Activated naive CD4-positive, alpha-beta T cell (primary cell): ENCODE measurements around the gene OMA1.
"Not testable (repeated sequence)": the region's sequence is repeated elsewhere in the genome, so short reads cannot be mapped to it uniquely, and the experiment has no call there.

Experiments used
- DNase-seq, 4 experiments: peaks; one replicate each; lab custom pipeline; 2025; lab: John Stamatoyannopoulos, UW

OMA1 gene

DNA sequence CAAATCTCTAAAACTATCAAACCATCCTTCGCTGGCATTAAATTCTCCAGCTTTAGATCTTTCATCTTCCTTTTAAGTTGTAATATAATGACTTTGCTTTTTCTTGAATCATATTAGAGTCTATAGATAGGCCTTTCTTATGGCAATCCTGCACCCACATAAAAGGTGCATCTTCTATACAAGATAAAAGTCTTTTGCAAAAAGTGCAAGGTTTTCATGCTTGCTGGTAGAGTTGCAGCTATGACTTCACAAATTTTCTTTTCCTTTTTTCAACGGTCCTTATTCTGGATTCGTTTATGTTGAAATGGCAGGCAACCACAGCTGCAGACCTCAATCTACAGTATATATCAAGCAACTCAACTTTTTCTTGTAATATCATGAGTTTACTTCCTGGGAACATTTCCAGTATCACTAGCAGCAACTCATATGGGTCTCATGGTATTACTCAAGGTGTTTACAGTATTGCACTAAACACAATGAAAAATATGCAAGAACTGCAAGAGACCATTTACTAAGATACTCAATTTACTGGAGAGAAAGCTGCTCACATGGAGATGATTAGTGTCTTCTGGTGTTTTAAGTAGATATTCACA is 22.1 kb downstream of the OMA1 start:
- DNase-seq = no peak

DNA sequence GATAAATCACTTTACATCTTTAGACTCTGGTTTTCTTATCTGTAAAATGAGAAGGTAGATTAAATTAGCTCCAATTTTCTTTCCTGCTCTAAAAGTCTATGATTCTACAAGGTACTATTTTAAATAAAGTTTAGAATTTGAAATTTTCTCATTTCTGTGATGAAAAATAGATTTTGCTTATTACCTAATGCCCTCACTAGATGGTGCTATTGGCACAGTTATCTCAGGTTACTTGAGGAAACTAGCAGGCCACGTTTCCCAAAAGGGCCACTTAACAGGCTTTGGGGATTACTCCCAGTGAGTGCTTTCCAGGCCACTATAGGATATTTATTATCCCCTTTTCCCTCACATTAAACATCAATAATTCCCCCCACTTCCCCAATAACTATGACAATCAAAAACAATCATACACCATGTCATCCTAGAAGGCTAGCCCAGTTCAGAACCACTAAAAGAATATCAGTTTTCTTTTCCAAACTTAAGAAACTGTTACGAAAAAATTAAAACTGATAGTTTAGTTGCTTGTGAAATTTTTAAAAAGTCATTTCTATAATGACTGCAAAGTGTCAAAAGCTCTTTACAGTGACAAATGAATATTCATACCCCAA is 30.6 kb downstream of the OMA1 start:
- DNase-seq = no peak

DNA sequence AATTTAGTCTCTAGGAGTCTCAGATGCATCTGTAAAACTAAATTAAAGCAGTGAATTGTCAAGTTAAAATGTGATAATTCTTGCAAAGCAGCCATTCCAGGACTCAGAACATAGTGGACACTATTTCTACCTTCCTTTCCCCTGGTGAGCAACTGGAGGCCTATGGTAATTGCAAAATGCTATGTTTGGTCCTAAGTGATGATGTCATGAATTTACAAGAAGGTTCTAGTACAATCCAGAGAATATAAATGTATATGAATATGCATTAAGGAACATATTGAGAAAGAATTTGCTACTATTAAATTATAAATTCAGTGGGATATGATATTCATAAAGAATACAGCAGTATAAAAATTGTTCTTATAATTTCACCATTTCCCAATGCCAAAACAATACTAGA is 32.6 kb downstream of the OMA1 start:
- DNase-seq = no peak

DNA sequence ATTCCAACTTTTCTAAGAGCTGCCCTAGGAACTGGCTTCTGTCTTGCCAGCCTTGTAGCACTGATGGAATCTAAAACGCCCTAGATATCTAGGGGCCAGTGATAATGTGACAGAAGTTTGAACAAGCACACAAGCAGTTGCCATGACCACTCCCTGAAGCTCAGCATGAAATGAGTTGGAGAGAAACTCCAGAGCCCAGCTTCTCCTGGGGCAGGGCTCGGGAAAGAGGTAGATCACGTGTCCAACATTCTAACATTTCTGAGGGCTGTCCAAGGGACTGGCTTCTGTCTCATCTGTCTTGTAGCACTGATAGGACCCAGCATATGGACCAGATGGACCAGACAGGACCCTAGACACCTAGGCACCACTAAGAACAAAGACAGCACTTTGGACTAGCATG is 37.9 kb downstream of the OMA1 start:
- DNase-seq = no peak

DNA sequence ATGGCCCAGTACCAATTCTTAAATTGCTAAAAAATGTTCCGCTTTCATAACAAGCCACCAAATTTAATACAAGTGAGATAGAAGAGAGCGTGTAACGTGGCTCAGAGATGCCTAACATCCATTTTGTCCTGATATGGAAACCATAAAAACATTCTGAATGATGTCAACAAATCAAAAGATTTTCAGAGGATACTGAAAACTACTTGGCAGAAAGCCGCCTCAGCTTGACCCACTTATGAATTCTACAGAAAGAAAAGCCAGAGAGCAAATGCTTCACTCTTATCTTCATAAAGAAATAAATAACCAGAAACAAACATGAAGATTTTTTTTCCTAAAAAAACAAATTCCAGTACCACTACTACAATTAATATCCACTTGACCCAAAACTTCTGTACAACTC is 41.2 kb downstream of the OMA1 start:
- no peak for DNase-seq

DNA sequence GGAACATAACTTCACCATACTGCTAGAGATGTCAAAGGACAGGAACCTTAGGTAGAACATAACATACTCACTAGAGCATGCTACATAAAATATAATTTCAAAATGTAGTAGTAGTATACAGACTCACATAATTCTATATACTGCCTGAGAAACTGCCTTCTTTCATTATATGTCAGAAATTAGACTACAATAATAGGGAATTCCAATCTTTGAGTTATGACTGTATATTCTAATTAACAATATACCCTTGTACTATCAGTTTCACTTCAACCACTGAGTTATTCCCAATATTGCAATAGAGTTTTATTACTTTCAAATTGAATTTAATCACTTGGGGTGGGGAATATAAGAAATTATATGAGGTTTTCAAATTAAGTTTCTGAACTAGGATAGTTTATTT is 44.0 kb downstream of the OMA1 start:
- no peak for DNase-seq

DNA sequence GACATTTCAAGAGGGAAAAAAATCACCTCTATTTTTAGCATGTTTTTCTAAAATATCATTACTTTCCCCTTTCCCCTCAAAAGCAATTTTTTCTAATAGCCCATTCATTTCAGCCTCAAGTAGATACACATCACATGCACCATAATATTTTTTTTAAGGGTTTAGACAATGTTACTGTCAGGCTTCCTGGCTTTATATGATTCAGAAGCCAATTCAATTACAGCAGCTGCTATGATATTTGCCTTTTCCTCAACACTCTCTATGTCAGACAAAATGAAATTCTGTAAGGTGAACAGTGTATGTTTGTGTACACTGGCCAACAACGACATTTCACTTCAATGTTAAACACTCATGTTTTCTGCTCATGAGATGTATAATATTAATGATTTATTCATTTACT is 46.5 kb downstream of the OMA1 start:
- DNase-seq = no peak

DNA sequence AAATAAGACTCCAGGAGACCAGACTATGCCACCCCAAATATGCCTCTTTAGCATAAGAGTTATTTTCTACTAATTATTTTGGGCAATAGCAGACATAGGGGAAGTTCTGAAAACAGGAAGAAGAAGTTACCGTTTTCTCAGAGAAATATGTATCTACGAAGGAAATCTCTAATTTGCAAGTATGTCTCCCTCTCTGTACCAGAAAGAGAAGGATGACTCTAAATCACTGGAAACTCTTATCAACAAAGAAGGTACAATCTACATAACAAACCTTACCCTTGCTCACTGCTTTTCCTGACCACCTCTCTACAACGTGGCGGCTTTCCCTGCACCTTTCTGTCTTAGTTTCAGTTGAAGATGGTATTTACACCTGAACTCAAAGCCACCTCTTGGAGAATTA is 49.0 kb downstream of the OMA1 start:
- no peak for DNase-seq

DNA sequence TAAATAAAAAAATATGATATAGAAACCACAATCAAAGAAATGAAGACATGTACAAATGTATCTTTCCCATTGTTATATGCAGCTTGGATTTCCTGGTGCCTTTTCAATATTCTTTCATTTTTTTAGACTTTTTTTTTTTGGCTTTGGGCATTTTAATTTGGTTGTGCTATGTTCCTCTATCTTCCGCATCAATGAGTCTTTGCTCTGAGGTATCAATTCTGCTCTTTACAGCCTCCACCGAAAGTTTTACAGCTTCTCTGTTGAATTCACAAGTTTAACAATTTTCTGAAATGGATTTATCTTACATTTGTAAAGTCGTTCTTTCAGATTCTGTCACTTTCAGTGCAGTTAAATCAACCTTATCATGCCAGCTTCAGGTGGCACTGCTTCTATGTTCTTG is 50.5 kb downstream of the OMA1 start:
- no peak for DNase-seq

DNA sequence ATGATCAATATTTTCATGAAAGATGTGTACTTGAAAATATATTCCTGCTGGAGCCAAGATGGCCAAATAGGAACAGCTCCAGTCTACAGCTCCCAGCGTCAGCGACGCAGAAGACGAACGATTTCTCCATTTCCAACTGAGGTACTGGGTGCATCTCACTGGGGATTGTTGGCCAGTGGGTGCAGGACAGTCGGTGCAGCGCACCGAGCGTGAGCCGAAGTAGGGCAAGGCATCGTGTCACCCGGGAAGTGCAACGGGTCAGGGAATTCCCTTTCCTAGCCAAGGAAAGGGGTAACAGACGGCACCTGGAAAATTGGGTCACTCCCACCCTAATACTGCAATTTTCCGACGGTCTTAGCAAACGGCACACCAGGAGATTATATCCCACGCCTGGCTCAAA is 57.6 kb downstream of the OMA1 start:
- DNase-seq = not testable (repeated sequence)

DNA sequence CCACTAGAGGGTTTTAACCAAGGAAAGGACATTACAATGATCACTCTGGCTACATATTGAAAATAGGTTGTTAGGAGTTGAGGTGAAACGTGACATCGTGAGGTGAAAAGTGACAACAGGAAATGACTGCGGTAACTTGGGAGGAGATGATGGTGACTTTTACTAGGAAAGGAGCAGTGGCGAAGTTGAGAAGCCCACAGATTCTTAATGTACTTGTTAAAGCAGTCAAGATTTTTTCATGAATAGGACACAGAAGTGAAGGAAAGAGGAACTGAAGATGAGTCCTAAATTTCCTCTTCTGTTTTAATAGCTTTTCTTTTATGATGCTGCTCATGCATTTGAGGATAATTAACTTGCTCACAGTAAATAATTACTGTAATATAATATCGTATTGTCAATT is 59.5 kb downstream of the OMA1 start:
- DNase-seq = no peak

DNA sequence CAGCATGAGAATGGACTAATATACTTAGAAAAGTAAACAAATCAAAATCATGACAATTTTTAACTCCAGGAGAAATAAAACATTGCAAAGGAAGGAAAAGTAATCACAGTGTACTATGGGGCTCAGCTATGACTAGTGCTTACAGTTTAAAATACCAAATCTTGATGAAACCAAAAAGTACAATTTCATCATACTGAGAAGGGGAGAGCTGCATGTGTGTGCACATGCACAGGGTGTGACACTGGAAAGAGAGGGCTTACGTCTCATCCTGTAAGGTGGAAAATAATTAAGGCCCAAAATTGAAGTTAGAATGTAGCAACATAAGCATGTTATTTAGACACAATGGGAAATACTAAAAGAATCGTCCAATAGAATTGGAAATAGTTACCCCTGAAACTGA is 64.6 kb downstream of the OMA1 start:
- DNase-seq = no peak

DNA sequence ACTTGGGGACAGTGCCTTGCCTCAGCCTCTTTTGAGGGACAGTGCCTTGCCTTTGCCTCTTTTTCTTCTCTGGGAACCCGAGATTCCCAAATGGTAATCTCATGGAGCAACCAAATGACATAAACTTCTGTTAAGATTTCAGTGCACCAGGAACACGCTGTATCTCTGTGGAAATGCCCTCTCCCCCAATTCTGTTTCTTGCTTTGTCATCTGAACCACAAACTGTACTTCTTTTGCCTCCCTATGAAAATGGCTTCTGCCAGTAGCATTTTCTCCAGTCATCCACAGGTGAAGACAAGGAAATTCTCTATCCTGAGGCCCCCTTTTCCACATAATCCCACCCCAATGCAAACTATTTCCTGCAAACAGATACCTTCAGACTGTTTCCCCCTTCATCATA is 66.3 kb downstream of the OMA1 start:
- DNase-seq = no peak

DNA sequence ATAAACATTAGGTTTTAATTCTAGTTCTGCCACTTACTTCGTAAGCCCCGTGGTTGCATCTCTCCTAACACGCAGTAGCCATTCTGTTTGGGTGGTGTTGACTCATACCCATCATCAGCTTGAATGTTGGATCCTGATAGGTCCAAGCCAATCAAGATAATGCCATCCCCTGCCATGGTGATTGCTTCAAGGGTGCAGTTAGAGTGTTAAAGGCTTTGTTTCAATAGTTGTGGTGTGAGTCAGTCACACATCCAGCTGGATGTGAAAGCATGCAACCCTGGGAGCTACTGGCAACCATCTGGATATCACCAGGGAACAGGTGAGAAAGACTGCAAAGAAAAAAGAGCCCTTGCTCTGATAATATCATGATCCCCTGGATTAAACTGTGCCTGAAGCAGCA is 69.1 kb downstream of the OMA1 start:
- DNase-seq = no peak

DNA sequence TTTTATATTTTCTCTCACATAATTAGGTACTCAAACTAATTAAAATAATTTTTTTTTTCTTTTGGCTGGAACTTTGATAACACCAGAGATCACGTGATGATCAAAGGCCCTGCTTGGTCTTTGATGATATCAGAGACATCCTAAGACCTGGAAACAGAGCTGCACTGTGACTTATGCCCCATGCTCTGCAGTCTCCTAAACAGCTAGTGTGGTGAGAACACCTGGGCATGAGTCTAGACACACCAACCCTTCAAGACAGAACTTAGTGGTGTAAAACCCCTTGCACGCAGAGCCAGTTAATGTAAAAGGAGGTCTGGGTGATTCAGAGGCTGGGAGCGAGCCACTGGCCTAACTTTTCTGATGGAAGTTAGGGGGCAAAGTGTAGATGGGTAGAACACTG is 70.3 kb downstream of the OMA1 start:
- DNase-seq = no peak

DNA sequence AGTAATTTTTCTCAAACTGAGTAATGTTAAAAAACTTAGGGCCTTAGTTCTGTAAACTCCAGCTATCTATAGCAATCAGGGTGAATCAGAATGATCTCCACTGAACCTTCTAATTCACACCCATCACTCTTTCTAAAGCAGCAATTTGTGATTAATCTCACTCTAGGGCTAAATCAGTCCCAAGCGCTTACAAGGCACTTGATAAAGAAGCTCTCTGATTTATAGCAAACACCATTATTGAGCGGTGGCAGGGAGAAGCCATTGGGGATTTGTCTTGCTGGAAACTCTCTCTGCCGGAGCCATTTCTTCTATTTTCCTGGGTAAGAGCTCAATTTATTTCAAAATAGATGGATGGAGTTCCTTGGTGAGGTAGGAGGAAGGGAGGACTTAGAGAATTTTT is 77.0 kb downstream of the OMA1 start:
- DNase-seq = no peak

DNA sequence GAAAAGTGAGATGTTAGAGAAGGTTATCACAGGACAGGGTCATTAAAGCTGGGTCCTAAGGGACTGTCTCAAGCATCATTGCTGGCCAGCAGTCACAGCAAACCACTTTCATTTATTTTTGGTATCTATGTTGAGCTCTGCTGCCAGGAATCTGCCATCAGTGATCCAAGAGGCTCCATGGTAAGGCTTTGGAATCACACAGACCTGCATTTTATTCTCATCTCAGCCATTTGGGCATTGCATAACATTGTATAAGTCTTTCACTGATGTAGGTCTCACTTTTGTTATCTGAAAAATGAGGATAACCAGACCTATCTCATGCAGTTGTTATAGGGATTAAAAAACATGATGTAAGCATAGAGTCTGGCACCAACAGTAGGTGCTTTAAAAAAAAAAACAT is 77.5 kb downstream of the OMA1 start:
- no peak for DNase-seq

DNA sequence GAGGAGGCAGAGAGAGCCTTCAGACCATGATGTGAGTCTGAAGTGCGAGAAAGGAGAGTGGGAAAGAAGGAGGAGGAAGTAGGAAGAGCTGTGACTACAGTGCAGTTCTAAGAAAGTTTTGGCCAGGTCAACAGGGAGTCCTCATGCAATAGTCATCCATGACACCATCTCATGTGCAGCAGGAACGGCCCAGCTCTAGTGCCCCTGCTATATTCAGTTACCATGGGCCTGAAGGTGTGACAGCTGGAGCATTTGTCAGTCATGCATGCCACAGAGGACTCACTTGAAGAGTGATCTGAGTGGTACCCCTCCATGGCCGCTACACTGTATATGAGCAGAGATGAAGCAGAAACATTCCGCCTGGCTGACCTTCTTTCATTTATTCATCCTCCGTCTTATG is 77.9 kb downstream of the OMA1 start:
- no peak for DNase-seq

DNA sequence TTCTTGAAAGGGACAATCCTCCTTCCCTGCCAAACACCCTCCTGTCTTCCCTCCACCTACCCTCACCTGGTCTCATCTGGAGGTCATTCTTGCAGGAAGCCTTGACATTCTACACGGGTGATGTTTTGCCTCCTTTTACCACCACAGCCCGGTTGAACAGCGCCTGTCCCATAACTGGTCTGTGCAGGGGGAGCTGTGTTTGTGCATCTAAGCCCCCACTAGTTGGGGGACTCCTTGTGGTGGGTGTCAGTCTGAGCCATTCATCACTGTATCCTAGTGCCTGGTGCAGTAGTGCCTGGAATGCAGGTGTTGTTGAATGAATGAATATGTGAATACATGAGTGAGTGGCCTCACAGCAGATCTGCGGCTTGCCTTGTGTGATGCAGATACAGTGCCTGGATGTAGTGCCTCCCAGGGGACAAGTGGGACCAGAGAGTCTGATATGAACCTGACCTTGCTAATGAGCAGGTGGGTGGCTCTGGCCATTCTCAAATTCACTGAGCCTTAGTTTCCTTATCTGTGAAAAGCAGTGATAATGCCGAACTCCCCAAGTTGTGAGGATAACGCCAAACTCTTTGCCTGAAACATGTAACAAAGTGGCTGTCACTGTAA is 79.8 kb downstream of the OMA1 start:
- DNase-seq = no peak

DNA sequence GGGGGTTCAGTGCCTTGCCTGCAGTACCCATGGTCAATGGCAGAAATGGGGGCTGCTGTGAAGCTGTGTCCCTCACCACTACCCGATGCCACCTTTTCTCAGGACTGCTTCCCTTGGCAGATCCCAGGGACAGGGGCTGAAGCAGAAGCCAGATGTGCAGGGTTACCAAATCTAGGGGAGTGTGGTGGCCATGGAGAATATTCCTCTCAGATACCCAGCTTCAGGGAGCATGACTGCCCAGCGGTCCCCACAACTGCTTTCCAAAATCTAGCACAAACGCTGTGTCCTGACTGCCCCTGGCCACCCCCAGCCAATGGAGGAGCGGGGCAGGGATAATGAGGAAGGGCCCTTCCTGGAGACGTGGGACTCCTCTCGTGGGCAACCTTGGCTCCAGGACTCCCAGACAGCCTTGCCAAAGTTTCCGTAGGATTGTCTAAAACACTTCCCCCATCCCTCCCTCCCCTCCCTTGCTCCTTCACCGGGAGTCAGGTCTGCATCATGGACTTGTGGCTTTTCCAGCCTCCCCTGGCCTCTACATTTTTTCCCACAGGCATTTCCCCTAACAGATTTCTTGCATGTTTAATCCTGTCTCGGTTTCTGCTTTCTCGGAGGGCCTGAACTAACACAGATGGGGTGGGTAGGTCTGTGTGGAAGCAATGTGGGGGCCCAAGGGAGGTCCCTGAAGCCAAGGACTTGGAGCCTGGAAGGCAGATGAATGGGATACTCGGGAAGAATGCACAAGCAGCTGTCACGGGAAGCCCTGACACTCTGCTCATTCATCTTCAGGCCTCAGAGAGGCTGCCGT is 80.5 kb downstream of the OMA1 start:
- no peak for DNase-seq

DNA sequence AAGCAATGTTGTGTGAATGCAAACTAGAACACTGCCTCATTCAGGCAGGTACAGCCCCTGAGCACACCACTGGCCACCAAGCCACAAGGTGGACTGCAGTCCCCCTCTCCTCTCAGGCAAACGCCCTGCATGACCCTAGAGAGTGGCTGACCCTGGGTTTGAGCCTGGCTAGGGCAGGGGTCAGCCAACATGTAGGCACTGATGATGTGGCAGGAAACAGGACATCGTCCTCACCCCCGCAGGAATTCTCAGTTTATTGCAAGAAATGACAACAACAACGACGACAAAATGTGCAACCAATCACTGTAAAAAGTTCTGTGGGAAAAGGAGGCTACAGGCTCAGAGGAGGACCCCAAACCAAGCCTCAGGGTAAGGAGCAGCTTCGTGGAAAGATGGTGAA is 81.3 kb downstream of the OMA1 start:
- DNase-seq = no peak

DNA sequence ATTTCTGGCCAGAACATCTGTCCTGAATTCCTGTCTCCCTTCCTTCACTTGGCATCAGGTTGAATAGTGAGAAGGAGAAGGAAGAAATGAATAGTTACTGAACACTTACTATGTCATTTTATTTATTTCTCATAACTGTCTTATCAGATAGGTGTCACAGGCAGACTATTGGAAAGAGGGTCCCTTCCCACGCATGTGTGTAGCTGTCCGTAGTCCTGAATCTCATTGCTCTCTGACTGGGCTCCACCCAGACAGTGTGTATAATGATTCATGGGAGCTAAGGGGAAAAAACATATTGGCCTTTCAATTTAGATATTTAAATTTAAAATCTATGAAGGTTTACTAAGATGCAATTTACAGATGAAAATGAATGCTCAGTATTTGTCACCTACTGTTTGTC is 86.1 kb downstream of the OMA1 start:
- DNase-seq = no peak

DNA sequence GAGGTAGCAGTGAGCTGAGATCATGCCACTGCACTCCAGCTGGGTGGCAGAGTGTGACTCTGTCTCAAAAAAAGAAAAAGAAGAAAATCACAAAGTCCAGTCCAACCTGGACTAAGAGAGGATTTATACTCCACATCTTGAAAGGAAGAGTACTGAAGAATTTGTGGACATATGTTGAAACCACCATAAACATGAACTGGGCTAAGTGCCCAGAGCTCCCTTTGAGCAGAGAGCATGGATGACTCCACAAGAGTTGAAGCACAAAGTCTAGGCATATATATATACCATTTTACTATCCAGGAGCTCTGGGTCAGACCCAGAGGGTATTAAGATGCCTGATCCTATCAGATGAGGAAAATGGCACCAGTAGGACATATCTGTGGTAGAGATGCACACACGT is 86.6 kb downstream of the OMA1 start:
- DNase-seq = no peak
